Activated T-helper 9 cell treated with anti-CD3 and anti-CD28 coated beads, Interleukin-2, amount 50 U/mL, for 16 hours (primary cell): ENCODE data around the gene TSEN54.

ENCODE experiments used
- DNase-seq: peaks from one replicate; pipeline ENCODE4 v3.0.0-alpha.2; 2020; ENCODE audit warnings: low read depth

Gene TSEN54

DNA sequence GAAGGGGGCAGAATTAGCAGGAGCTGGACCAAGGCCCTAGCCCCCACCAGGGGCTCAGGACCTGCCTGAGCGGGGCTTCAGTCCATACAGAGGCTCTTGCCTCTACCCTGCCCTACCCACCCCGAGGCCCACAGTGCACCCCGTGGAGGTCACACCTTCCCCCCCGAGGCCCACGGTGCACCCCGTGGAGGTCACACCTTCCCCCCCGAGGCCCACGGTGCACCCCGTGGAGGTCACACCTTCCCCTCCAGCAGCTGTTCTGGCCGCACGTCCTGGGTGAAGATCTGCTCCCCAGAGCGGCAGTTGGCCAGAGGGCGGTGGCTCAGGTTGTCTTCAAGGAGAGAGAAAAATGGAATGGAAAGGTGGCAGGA is 12.4 kb upstream of the TSEN54 start:
- DNase-seq = no peak

DNA sequence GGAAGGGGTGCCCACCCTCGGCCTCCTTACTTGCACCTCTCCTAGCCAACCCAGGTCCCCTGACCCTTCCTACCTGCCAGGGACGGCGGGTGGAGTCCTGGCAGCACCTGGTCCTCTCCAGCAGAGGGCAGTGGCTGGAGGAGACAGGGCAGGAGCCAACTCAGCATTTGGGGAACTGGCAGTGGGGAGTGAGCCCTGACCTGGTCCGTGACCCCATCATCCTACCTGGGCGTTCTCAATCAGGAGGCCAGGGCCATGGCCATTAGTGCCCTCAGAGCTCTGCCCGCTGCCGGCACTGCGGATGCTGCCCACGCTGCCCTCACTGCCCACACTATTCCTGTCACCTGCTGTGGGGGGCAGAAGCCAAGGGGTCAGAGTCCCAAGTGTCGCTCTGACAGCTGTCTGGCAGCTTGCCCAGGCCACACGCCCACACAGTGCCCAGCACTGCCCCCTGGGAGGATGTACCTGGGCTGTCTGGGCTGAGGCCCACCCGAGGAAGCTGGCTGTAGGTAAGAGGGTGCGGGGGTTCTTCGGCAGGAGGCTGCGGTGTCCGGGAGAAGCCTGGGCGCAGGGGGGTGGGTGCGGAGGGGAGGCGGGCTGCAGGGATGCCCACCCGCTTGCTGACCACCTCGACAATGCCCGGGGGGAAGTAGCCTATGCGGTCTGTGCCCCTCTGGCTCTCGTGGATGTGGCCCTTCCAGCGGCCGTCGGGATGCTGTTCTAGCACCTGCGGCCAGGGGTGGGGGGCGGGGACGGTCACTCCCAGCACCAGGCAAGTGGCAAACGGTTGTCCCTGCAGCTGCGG is 11.8 kb upstream of the TSEN54 start:
- DNase-seq = peak; percentile 18

DNA sequence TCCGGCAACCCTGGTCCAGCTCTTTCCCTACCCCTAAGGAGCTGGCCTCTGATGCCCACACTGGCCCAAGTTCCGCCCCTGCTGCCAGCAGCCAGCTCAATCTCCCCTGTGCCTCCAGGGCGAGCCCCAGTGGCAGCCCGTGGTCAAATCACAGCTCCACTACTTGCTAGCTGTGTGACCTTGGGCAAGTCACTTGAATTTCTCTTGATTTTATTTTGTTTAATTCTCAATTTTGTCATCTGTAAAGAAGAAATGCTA is 11.2 kb upstream of the TSEN54 start:
- no peak for DNase-seq

DNA sequence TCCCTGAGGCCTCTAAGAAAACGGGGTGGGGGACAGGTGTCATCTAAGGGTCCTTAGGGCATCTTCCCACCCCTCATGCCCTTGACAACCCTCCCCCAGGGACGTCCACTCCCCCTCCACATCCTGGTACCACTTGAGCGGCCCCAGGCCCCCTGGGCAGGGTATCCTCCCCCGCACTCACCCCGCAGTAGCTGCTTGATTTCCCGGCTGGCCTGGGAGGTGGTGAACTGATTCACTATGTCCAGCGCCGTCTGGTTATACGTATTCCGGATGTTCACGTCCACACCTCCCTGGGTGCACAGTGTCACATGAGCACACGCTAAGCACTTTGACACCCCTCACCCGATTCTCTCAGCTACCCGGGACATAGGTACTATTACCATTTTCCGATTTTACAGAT is 10.7 kb upstream of the TSEN54 start:
- no peak for DNase-seq

DNA sequence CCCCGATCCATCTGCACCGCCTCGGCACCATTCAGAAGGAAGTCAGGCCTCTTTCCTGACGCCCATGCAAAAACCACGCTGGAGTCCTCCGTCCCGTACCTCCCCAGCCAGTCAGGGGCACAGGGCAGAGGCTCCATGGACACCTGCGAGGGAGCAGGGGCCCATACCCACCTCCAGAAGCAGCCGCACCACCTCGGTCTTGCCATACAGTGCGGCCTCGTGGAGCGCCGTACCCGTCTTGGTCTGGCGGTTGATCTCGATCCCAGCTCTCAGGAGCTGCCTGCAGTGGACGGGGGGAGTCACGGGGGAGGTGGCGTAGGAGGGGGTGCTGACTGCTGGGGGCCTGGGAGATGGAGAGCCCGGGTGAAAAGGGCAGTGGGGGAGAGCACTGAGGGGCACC is 10.2 kb upstream of the TSEN54 start:
- DNase-seq = no peak

DNA sequence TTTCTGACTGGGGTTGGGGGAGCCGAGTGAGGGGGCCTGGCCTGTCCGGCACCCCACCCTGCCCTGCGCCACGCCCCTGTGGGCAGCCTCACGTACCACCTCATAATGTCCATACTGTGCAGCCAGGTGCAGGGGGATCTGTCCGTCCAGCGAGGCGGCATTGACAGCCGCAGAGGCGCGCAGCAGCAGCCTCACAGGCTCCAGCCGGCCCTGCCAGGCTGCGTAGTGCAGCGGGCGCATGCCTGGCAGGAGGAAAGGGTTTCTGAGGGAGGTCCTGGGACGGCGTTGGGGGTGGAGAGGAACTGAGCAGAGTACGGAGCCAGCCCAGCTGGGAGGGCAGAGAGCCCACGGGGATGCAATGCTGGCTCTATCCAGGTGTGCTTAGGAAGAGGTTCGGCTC is 9.4 kb upstream of the TSEN54 start:
- no peak for DNase-seq

DNA sequence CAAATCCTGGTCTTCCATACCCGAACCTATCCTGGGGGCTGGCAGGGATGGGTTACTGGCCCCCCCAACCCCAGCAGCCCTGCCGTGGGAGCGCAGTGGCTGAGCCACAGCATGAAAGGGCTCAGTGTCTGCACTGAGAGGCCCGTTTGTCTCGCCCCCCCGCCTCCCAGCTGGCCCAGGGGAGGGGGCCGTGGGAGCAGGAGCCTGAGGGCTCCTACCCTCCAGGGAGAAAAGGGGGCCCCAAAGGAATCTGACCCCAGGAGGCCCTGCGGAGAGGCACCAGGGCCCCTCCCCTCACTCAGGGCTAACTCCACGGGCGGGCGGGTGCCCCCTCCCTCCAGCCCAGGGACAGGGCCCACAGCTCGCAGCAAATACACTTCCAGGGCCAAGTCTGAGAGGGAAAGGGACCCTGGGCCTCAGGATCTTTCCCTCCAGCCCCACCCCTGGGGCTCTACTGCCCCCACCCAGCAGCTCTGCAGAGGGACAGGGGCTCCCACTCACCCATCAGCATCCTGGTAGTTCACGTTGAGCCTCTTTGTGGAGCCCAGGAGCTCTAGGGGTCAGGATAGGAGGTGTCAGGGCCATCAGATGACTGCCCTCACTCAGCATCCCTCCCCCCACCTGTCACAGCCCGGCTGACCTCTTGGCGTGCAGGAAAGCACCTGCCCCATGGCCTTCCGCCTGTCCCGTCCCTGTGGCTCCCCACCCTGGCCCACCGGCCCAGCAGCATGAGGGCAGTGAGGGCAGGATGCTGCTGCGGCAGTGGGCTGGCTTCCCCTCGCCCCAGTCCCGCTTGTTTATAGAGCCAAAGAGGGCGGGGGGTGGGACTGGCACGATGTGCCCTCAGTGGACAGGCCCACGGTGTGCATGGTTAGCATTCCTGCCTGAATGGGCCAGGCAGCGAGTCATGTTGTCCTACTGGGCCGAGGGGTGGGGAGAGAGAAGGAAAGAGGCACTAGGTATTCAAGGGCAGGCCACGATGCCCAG is 8.3 kb upstream of the TSEN54 start:
- DNase-seq = no peak

DNA sequence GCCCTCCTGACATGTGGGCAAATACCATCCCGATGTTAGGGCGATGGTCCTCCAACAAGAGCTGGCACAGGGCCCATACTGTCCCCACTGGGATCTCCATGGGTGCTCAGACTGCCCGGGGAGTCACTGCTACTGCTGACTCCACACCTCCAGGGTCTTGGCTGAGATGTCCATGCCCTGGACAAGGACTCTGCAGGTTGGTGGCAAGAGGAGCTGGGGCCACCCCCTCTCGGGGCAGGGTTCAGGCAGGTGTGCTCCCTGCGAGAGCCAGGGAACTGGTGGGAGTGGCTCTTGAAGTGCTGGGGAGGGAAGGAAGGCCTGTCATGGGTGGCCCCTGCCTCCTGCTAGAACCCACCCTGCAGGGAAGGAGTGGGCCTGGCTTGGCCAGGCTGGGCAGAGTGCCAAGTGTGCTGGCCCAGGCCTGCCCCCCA is 7.4 kb upstream of the TSEN54 start:
- DNase-seq = no peak

DNA sequence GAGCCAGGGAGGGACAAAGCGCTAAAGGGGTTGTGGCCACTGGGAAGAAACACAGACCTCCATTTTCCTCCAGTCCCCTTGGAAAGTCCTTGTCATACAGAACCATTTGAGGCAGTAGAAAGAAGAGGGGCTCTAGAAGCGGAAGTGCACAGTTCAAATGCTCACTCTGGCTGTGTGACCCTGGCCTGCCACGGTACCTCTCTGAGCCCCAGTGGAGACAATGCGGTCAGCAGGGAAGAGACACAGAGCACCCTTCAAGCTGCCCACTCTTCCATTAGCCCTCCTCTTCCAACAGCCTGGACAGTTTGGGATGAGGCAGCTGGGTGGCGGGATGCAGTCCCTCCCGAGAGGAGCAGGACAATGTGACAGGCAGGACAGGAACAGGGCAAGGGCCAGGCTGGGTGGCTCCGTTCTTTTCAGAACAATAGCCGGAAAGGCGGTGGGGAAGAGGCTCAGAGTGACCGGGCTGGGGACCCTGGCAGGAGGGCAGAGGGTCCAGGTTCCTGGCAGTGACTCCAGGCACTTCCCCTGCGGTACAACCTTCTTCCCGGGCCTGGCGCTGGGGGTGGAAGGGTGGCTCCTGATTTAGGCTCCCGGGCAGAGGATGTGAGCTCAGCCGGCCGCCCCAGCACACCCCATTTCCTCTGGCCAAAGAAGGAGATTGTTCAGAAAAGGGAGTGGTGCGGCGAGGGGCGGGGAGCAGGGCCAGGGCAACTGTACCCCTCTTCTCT is 6.6 kb upstream of the TSEN54 start:
- DNase-seq = no peak

DNA sequence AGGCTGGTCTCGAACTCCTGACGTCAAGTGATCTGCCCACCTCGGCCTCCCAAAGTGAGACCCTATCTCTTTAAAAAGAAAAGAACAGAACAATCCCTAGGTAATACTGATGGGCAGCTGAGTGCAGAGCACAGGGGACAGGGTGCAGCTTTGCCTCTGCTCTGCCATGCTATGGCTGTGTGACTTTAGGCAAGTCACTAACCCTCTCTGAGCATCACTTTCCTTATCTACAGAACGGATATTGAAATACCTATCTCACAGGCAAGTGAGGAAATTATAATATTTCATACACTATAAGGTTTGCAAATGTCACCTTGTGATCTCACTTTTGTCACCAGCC is 5.1 kb upstream of the TSEN54 start:
- DNase-seq = no peak

DNA sequence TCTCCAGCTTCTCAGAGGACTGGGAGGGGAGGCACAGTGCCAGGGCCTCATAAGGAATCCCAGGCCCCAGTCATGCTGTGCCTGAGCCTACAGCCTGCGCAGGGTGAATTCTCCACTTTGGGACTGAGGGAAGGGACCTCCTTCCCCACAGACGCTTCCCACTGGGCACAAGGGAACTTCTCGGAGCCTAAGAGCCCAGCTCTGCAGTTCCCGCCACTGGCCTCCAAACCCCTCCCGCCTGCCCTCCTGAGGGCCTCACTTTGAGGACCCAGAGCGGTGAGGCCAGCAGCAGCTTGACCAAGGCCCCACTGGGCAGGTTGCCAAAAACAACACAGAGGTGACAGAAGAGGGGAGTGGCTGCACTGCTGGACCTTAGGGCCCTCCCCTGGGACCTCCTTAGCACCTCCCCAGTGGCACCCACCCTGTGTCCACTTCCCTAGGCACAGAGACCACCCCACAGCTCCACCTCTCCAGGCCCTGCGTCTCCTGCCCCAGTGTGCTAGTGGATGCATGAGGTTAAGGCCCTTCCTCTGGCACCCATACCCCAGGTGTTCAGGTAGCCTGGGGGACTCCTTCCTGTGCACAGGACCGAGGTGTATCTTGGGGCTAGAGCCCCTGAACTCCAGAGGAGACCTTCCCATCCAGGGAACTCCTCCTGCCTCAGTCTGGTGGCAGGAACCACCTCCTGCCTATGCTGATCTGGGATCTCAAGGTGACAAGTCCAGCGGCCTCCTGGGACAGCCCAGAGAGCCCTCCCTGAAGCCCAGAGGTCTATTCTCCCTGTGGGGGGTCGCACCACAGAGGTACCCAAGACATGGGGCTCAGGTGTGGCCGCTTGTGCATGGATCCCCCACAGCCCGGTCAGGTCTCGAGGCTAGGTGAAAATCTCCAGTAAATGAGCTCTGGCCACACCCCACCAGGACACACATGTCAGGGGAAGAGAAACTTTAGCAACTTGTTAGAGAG is 4.4 kb upstream of the TSEN54 start:
- no peak for DNase-seq

DNA sequence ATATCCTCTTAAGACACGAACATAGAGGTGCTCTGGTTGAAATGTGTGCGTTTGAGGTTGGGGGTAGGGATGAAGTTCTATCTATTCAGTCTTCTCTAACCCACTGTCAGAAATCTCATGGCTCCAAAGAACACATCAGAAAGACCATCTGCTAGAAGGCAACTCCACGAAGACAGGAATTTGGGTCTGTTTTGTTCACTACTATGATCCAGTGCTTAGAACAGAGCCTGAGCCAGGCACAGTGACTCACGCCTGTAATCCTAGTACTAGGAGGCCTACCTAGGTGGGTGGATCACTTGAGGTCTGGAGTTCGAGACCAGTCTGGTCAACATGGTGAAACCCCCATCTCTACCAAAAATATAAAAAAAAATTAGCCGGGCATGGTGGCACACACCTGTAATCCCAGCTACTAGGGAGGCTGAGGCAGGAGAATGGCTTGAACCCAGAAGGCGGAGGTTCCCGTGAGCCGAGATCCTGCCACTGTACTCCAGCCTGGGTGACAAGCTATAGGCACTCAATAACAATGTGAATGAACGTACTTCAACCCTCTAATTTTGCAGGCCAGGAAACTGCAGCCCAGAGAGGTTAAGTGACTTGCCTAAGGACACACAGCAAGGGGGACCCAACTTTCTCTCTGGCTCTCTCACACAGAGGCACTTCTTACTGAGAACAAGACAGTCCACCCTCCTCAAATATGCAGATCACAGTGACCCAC is 3.2 kb upstream of the TSEN54 start:
- DNase-seq = no peak

DNA sequence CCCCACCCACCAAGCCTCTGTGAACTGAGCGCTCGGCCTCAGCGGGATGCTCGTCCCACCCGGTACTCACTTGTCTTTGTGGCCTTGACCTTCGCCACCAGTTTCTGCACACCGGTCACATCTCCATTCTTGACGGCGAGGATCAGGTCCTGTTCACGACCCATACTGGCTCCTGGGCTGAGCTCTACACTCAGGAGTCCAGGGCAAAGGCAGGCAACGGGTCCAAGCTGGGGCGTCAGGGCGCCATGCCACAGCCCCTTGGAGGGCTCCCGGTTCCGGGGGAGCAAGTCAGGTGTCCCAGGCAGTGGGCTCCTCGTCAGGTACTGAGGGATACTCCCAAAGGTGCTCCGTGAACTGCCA is 2.7 kb upstream of the TSEN54 start:
- DNase-seq = no peak

DNA sequence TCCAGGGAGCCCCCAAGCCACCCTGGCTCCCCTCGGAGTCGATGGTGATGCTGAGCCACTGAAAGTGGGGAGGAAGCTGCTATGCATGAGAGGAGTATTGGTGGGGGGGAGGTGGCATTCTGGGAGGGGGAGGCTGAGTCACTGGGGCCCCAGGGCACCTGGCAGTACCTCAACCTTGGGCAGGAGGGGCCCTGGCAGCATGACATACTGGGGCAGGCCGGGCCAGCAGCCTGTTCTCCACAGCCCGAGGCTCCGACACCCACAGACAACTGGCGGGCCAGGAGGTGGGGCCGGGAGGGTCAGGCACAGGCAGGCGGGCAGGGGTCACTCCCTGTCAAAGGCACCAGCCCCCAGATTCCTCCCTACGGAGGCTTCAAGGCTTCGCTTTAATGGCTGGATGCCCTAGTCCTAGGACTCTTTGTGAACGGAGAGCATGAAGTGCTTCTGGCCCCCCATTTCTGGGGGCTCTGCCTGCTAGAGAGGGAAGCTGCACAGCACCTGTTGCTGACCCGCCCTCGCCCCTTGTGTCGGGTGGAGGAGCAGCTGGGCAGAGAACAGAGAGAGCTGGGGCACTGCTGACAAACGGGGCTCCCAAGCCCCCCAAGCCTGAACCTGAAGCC is 1.9 kb upstream of the TSEN54 start:
- no peak for DNase-seq

DNA sequence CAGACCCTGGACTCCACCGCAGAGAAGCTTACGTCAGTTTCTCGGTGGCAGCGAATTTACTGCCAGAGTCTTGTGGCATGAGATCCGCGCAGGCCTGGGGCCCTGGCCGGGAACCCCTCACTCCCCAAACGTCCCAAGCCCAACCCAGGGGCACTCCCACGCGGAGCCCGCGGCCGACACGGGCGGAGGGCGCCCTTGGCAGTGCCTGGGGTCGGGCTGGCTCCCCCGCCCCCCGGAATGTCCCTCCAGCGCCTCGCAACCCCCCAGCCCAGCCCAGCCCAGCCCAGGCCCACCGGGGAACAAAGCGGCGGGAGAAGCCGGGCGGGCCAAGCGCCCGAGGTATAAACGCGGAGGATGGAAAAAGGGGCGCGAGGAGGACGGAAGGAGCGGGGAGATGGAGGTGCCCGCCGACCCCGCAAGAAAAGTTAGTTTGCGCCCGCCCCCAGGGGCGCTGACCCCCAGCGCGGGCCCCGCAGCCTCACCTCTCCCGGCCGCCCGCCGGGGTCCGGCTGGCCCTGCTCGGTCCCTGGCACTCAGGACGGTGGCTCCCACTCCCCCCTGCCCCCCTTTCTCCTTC is 1.3 kb upstream of the TSEN54 start:
- no peak for DNase-seq

DNA sequence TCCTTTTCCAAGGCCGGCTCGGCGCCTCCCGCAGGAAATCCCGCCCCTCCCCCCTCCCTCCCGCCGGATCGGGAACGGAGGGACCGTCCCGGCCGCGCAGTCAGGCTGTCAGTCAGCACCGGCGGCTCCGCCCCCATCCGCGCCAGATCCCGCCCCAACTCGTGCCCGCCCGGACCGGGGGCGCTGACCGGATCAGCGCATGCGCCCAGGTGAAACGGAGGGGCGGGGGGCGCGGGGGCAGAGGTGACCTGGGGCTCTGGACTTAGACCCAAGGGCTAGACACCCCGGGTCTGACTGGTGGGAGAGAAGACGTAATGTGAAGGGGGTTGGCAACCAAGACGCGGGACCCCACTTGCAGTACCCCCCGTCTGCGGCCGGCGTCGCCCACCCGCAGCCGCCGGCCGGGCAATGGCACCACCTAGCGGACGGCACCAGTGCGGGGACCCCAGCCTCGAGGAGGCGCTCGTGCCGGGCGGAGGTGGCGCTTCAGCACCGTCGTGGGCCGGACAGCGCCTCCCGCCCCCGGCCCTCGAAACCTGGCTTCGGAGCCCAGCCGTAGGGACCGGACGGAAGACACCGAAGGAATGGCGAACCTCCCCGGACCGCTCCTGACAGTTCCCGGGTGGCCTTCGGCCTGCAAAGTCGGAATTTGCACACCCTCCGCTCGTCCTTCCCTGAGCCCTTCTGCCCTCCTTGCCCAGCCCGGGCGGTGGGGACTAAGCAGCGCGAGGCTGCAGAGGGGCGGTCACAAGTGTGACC is 653 bp upstream of the TSEN54 start, which contains the start of gene CASKIN2:
CASKIN2 (minus strand) TSS at position 42 of the 759 bp plus-strand sequence. CDS start 1,733 bp downstream, outside the sequence.
- peak; percentile 68 for DNase-seq

DNA sequence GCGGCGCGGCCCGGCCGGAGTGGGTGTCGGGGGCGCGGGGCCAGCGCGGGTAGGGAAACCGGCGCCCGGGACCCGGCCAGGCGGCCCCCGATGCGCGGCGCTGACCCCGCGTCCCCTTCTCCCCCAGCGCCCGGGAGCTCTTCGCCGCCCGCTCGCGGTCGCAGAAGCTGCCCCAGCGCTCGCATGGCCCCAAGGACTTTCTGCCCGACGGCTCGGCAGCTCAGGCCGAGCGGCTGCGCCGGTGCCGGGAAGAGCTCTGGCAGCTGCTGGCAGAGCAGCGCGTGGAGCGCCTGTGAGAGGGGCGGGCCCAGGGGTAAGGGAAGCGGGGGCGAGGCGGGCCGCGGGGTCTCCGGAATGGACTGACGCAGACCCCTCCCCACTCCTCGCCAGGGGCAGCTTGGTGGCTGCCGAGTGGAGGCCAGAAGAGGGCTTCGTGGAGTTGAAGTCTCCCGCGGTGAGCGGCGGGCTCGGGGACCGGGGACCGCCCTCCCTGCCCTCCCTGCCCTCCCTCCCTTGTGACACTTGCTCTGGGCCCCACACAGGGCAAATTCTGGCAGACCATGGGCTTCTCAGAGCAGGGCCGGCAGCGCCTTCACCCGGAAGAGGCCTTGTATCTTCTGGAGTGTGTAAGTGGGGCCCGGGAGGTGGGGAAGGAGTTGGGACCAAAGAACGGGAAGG is 430 bp downstream of the TSEN54 start:
- DNase-seq = peak; percentile 21

DNA sequence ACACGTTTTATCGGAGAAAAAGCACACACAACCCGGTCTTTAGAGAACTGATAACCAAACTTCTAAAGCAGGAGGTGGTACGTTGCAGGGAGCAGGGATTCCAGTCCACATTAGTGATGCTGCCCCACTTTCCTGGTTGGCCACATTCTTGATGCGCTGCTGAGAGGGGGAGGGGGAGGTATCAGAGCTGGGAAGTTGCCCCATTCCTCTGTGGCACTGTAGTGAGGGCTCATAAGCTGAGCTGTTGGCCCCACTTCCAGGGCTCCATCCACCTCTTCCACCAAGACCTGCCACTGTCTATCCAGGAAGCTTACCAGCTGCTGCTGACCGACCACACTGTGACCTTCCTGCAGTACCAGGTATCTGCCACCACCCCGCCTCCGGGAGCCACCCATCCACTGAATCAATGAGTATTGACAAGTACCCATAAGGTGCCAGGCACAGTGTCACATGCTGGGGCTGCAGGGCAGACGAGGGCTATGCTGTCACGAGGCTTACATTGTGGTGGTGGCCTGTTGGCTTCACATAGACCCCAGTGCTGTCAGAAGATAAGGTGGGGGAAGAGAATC is 1.1 kb downstream of the TSEN54 start:
- no peak for DNase-seq
